Measurements from ENCODE around the gene SERPINB6.
"Not testable (repeated sequence)": the region's sequence is repeated elsewhere in the genome, so short reads cannot be mapped to it uniquely, and the experiment has no call there.

The SERPINB6 gene

GRCh38 chr6:2901645-2902502, 69.5 kb downstream of the SERPINB6 start:
- not testable (repeated sequence) for DNase-seq

- no peak for DNase-seq
These were observed 70.3 kb downstream of the SERPINB6 start for GRCh38 chr6:2900821-2901644.

- DNase-seq, result no peak
These were observed 71.1 kb downstream of the SERPINB6 start for GRCh38 chr6:2900221-2900807.

- no peak for DNase-seq
These were observed 71.8 kb downstream of the SERPINB6 start for GRCh38 chr6:2899596-2899995.

Data from NCI-H2081 (cell line).